ENCODE results near the gene ENOX1.

The ENOX1 gene

GRCh38 chr13:43475140-43475539 lies 311.6 kb downstream of the ENOX1 start:
- no peak for DNase-seq

- DNase-seq, result no peak
Measured at GRCh38 chr13:43473437-43473836, 313.3 kb downstream of the ENOX1 start.

GRCh38 chr13:43472980-43473379 lies 313.8 kb downstream of the ENOX1 start:
- DNase-seq, result no peak

GRCh38 chr13:43472339-43472738 lies 314.4 kb downstream of the ENOX1 start:
- DNase-seq, result no peak

GRCh38 chr13:43470610-43471009 lies 316.2 kb downstream of the ENOX1 start:
- DNase-seq, result no peak

GRCh38 chr13:43469791-43470190 lies 317.0 kb downstream of the ENOX1 start:
- DNase-seq, result no peak

GRCh38 chr13:43464578-43465264 lies 322.1 kb downstream of the ENOX1 start:
- no peak for DNase-seq

GRCh38 chr13:43448605-43449336 lies 338.0 kb downstream of the ENOX1 start:
- DNase-seq, result no peak

- DNase-seq, result no peak
Measured at GRCh38 chr13:43446126-43446525, 340.6 kb downstream of the ENOX1 start.

- DNase-seq, result no peak
Measured at GRCh38 chr13:43445668-43446067, 341.1 kb downstream of the ENOX1 start.

- no peak for DNase-seq
Measured at GRCh38 chr13:43444081-43444480, 342.7 kb downstream of the ENOX1 start.

- no peak for DNase-seq
Measured at GRCh38 chr13:43441899-43442499, 344.8 kb downstream of the ENOX1 start.

- no peak for DNase-seq
Measured at GRCh38 chr13:43441464-43441863, 345.3 kb downstream of the ENOX1 start.

- no peak for DNase-seq
Measured at GRCh38 chr13:43434191-43434590, 352.6 kb downstream of the ENOX1 start.

- DNase-seq, result no peak
Measured at GRCh38 chr13:43433691-43434141, 353.1 kb downstream of the ENOX1 start.

- DNase-seq, result no peak
Measured at GRCh38 chr13:43432958-43433357, 353.8 kb downstream of the ENOX1 start.

- no peak for DNase-seq
Measured at GRCh38 chr13:43431841-43432240, 354.9 kb downstream of the ENOX1 start.

- no peak for DNase-seq
Measured at GRCh38 chr13:43431290-43431716, 355.5 kb downstream of the ENOX1 start.

- DNase-seq, result no peak
Measured at GRCh38 chr13:43428545-43429296, 358.1 kb downstream of the ENOX1 start.

- no peak for DNase-seq
Measured at GRCh38 chr13:43426355-43426754, 360.4 kb downstream of the ENOX1 start.

- DNase-seq, result no peak
Measured at GRCh38 chr13:43425234-43425633, 361.5 kb downstream of the ENOX1 start.

- DNase-seq, result no peak
Measured at GRCh38 chr13:43424412-43424811, 362.4 kb downstream of the ENOX1 start.

- DNase-seq, result no peak
Measured at GRCh38 chr13:43422116-43422515, 364.7 kb downstream of the ENOX1 start.

Measured in effector CD8-positive, alpha-beta T cell (primary cell).